NCI-H2081 (cell line): ENCODE measurements around the gene DNAJC16.
"Not testable (repeated sequence)": the region's sequence is repeated elsewhere in the genome, so short reads cannot be mapped to it uniquely, and the experiment has no call there.

Experiments used
- DNase-seq, 2 experiments: peaks; one replicate each; lab custom pipeline; 2025; lab: John Stamatoyannopoulos, UW

DNAJC16 gene

DNA sequence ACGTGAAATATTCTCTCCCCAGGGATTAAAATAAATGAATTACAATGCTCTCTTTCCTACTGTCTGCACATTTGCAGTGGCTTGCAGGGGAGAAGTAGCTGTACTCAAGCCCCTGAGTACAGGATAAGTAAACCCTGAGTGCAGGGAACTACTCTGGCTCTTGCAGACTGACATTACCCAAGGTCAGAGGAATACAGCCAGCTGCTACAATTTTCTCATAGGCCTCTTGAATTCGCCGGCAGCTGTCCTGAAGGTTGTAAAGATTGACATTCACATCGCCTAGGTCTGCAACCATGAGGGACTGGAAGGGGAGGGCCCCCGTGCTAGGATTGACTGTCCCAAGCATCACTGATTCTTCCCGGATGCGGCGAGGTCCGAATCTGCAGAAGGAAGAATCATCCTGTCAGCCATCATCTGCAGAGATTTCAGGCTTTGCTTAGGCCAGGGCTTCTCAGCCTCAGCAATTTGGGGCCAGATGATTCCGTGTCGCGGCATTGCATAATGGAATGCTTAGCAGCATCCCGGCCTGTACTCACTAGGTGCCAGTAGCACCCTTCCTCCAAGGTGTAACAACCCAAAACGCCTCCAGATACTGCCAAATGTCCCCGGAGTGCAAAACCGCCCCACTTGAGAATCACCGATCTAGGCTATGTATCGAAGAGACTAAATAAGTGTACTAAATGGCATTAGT is 56.5 kb downstream of the DNAJC16 start:
- DNase-seq, result no peak

DNA sequence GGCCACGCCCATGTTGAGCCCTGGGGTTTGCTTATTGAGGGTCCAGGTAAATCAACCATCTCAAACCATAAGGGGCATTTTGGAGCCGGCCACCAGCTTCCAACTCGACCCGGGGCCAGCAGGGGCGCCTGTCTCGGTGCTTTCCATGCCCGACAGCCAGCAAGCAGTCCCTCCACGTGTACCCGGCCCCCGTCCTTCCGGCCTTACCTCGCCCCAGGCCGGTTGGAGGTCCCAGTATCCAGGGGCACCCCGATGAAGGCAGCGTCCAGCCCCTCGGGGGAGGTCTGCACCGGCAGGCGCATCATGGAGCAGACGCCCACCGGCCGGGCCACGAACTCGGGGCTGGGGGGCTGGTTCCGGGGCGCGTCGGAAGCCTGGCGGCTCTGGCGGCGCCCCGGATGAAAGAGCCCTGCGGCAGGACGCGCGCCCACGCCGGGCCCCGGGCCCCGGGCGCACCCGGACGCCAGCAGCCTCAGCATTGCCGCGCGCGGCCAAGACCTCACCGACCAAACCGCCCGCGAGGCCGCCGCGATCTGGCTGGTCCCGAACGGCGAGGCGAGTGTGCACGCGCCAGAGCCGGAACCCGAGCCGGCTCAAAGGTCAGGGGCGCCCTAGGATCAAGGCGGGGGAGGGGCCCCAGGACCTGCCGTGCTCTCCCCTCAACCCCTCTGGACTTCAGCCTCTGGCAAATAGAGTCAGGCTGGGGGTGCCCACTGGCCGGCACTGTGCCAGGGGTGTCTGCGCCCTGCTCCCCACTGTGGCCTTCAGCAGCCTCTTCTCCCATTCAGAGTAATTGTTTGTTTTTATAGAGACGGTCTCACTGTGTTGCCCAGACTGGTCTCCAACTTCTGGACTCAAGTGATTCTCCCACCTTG is 58.1 kb downstream of the DNAJC16 start, which contains the start of gene AGMAT:
AGMAT (minus strand) TSS at position 563 of the 875 bp plus-strand sequence; CDS start at position 479, 84 bp downstream.
- peak; percentile 20 to 31 for DNase-seq

DNA sequence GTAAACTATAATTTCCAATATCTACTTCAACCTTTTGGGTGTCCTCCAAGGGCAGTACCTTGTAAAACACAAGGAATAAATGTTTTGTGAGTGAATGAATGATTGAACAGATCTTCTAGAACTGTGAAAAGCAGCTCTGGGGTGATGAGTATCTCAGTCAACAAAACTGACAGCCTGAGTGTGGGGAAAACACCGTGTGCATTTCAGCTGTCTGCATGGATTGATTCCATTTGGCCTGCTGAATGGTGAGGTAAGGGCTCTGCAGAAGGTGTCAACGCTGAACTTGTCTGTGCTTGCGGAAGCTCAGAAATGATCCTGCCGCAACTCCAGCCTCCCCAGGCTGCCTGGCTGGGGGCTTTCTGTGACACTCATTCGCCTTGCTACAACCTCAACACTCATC is 65.6 kb downstream of the DNAJC16 start:
- no peak for DNase-seq

DNA sequence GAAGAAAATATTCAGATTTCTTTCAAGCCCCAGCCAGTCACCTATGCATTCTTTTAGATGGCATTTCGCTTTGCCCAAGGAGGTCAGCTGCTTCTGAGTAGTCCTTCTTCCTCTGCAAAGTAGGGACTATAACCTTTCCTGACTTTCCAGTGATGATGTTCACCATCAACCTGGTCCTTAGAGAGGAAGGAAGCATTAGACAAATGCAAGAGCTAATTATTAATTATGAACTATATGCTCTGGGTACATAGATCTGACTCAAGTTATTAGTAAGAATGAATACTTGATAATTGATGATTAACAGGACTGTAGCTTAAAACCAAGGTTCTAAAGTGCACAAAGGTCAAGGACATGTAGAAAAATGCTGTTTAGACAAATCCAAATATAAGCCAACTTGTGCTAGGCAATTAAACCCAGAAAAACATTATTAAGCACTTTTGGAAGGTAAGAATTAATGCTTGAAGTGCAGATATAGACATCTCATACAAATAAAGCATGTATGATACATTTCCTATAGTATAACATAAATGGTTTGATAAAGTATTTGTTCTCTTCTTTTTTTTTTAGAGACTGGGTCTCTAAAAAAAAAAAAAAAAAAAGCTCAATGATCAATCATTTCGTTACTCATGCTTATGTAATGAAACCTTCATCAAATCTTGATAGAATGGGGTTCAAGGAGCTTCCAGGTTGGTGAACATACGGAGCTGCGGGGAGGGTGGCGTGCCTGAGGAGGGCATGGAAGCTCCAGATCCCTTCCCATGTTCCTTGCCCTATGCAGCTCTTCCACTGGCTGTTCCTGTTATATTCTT is 69.4 kb downstream of the DNAJC16 start:
- no peak for DNase-seq

DNA sequence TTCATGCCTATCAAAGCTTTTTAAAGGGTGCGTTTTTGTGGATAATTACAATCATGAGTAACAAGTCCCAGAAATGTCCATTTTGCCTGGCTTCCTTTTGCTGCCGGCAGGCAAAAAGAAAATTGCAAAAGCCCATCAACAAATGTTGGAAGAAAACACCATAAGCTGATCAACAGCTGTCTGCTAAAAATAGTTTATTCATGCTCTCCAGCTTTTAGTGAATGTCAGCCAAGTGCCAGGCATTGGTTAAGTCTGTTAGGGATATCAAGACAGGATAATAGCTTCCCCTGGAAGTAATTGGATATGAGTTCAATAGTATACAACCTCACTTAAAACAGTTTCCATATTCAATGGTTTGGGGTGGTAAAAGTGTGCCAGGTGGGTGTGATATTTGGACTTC is 71.8 kb downstream of the DNAJC16 start:
- DNase-seq, result no peak

DNA sequence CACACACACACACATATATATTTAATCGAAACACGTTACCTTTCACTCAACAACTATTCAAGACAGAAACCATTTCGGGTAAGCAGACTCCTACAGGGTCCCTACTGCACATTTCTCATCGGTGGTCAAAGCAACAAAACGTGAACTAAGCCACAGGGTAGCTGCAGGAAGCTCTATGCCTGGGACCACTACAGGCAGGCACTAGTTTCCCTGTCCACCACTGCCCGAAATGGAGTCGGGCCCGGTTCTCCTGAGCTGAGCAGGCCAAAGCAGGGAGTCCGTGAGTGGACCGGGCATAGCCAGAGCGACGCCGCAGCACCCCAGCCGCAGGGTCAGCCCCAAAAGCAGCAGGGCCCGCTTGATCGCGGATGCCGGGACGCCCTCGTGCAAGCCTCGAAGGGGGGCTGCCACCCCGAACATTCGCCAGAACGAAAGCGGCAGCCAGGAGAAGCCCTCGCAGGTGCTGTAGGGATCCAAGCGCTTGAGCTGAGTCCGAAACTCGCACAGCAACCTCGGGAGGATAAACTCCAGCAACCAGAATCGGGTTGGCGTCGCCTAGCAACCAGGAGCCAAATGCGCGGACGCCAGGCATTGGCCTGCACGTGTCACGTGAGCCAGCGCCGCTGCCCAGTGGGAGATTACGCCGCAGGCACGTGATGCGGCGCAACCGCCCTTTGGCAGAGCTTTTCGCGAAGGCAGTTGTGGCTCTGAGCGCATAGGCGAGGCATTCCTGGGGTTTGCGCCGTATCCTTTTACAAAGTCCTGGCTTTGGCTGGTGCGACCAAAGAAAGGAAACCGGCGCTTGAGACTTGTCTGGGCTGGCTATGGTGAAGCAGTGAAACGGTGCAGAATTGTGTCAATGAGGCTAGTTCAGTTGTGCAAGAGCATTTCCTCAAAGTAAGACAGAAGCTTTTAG is 76.7 kb downstream of the DNAJC16 start:
- DNase-seq, result peak; percentile 97 to 99

DNA sequence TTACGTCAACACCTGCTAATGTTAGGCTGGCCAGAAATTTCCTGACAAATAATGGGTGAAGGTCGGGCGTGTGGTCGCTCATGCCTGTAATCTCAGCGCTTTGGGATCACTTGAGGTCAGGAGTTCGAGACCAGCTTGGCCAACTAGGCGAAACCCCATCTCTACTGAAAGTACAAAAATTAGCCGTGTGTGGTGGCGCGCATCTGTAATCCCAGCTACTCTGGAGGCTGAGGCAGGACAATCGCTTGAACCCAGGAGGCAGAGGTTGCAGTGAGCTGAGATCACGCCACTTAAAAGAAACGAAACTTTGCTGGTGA is 77.3 kb downstream of the DNAJC16 start:
- not testable (repeated sequence) for DNase-seq

DNA sequence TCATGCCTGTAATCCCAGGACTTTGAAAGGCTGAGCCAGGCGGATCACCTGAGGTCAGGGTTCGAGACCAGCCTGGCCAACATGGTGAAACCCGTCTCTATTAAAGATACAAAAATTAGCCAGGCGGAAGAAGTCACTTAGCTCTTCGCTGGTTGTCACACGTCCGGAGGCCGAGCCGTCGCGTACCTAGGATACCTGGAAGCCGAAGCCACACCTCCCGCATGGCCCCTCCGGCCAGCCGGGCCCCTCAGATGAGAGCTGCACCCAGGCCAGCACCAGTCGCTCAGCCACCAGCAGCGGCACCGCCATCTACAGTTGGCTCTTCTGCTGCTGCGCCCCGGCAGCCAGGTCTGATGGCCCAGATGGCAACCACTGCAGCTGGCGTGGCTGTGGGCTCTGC is 77.8 kb downstream of the DNAJC16 start:
- DNase-seq, result not testable (repeated sequence)

DNA sequence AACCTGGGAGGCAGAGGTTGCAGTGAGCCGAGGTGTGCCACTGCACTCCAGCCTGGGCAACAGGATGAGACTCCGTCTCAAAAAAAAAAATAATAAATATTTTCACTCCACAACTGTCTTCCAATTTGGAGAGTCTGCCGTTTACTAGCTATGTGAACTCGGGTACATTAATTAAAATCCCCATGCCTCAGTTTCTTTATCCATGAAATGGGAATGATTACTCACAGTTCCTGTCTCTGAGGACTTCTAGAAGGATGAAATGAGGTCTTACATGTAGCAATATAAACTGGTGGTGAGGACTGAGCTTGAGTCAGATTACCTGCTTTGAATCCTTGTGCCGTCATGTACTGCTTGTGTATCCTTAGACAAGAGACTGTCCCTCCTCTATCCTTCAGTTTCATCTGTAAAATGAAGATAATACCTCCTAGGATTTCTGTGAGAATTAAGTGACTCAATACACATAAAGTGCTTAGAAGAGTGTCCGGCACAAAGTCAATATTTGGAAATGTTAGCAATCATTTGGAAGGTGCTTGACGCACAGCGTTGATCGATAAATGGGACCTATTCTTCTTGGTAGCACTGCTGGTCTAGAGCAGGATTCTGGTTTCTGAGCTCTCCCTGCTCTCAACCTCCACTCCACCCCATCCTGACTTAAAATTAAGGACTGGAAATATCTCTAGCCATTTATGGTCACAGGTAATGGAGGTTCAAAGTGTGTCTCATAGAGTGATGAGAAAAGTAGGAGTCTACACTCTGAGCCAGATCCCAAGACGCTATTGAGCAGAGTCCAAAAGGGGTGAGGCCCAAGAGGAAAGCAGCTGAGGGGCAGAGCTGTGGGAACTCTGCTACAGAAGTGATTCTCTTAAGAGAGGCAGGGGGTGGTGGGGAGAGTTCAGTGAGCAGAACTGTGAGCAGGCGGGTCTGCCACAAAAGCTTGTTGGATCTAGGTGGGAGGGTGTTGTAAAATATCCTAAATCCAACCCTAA is 79.0 kb downstream of the DNAJC16 start:
- no peak for DNase-seq

DNA sequence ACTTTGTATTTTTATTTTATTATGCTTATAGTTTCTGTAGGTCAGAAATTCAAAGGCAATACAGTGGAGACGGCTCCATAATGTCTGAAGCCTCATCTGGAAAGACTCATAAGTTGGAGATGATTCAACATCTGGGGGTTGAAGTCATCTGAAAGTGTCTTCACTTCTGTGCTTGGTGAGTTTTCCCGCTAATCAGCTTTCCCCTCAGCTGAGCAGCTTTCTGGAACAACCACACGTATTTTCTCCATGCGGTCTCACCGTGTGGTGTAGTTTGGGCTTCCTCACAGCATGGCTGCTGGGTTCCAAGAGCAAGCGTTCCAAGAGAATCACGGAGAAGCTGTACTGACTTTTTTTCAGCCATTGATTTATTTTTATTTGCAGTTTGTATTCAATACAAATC is 83.0 kb downstream of the DNAJC16 start:
- no peak for DNase-seq

DNA sequence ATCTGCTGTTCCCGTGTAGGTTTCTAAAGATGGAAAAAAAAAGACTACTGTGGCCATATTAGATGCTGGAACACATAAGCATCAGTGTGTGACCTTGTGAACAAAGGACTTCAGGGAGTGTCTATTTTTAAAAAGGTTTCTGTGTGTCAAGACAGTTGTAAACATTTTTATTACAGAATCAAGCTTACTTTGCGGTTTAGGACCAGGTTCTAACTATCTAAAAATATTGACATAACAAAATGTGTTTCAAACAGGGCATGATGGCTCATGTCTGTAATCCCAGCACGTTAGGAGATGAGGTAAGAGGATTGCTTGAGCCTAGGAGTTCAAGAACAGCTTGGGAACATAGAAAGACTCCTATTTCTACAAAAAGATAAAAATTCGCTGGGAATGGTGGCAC is 83.5 kb downstream of the DNAJC16 start:
- DNase-seq, result peak in 1 of 2 experiments; percentile 34

DNA sequence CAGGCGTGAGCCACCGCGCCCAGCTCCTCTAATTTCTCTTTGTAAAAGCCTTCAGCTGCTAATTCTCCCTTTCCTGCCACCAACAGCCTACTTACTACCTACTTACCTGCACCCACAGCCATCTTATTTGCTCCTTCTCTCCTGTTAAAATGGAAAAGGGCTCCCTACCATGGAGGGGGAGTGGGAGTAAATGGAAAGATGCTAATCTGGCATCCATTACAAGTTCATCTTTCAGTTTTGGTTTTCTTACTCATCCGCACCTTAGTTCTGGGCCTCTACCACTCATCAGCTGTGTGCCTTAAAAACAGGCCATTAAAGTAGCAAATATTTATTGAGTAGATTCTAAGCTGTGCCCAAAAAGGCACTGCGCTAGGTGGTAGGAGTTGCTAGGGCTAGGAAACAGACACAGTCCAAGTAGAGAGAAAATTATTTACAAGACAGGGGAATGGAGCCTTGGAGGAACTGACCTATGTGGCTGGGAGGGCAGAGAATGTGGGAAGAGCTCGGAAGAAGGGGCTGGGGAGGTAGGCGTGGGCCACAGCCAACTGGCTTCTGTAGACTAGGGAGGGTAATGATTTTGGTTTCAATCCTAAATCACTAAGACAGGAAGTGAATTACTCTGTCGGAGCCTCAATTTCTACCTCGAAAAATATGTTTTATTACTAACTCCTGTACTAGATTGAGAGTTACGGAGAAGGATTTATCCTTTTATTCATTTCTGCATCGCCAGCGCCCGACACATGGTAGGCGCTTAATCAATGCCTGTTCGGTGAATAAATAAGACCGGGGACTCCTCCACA is 89.9 kb downstream of the DNAJC16 start:
- no peak for DNase-seq

DNA sequence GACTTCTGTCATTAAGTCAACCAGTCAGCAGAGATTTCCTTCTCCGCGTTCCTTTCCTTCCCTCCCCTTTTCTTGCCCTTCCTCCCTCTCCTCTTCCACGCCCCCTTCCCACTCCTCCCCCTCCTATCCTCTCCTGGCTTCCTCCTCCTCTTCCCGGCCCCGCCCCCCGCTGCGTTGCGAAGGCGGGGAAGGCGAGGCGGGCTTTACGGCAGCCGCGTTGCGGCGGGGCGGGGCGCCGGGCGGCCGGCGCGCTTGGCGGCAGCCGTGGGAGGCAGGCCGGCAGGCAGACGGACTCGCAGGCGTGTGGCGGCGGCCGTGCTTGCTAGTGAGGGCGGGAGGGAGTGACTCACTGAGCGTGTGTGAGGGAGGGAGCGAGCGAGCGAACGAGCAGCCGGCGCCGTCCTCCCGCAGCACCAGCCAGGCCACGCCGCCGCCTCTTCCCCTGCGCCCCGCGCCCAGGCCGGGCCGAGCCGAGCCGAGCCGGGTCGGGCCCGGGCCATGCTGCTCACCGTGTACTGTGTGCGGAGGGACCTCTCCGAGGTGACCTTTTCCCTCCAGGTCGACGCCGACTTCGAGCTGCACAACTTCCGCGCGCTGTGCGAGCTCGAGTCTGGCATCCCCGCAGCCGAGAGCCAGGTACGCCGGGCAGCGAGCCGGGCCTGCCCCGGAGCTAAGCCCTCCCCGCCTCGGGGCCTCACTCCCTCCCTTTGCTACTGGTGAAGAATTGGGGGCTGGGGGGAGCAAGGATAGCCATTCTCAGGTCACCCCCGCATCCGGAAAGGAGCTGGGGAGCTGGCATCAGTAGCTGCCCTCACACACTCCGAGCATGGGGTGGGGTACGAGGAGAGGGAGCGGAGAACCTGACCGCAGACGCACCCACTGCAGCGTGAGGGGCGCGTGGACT is 90.8 kb downstream of the DNAJC16 start, which contains the start of gene DDI2:
DDI2 (plus strand) TSS at position 286 of the 904 bp plus-strand sequence; CDS start at position 499, 213 bp downstream.
- DNase-seq, result peak; percentile 96

DNA sequence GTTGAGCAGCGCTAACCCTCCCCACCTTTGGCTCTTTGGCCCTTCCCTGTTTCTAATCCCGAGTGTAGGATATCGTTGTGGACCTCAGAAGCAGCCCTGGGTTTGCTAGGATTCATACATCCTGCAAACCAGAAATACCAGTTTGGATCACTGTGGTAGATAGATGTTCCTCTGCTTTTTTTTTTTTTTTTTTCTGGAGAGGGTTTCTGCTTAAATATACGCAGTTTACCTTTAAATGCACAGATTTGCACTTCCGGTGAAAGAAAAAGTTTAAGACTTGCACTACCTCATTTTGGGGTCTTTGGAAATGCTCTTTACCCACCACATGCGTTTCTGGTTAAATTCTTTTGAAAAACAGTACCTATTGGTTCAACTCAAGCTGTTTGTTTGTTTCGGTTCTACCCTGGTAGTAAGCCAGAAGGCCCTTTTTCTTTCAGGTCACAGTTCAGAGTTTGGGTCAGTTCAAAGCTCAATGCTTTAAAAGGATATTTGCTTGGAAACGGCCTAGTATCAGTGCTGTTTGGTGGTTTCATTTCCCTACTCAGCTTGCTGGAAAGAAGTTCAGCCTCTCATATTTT is 91.5 kb downstream of the DNAJC16 start:
- no peak for DNase-seq

DNA sequence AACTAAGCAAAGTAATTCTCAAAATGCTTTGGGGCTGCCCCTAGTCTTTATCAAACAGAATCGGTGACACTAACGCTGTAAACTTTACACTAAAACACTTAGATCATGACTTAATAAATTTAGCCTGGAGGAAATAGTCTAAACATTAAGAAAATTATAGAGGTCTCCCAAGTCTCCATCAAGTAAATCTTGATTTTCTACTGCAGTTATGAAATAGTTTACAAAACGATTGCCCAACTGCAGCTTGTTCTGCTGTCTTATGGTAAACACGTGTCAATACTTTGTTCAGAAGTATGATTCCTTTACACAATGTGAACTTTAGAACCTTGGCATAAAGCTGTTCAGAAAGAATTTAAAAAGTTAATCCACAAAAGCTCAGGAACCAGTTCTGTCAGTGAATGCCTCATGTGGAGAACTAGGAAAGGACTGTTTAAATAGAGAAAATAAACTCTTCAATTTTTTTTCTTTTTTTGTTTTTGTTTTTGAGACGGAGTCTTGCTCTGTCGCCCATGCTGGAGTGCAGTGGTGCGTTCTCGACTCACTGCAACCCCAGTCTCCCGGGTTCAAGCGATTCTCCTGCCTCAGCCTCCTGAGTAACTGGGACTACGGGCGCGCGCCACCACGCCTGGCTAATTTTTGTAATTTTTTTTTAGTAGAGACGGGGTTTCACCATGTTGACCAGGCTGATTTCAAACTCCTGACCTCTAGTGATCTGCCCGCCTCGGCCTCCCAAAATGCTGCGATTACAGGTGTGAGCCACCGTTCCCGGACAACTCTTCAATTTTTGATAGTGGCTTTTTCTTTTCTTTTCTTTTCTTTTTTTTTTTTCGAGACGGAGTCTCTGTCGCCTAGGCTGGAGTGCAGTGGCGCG is 92.2 kb downstream of the DNAJC16 start:
- DNase-seq, result no peak

DNA sequence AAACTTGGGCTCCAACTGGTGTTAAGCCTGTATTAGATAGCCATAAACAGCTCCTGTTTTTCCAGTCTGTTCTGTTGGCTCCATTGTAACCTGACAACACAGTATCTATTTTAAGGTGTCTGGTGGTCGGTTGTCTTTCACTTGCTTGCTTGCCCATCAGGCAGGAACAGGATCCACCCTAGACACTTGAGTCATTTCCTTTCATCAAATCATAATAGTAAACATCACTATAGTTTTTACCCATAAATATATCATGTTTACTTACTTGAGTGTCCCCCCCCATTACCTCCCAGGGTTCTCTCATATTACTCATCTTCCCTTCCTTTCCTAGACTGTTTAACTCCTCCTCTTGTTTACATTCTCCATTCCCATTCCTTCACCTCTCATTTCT is 93.5 kb downstream of the DNAJC16 start:
- no peak for DNase-seq
